ENCODE measurements around the gene CGN.

The CGN gene

DNA sequence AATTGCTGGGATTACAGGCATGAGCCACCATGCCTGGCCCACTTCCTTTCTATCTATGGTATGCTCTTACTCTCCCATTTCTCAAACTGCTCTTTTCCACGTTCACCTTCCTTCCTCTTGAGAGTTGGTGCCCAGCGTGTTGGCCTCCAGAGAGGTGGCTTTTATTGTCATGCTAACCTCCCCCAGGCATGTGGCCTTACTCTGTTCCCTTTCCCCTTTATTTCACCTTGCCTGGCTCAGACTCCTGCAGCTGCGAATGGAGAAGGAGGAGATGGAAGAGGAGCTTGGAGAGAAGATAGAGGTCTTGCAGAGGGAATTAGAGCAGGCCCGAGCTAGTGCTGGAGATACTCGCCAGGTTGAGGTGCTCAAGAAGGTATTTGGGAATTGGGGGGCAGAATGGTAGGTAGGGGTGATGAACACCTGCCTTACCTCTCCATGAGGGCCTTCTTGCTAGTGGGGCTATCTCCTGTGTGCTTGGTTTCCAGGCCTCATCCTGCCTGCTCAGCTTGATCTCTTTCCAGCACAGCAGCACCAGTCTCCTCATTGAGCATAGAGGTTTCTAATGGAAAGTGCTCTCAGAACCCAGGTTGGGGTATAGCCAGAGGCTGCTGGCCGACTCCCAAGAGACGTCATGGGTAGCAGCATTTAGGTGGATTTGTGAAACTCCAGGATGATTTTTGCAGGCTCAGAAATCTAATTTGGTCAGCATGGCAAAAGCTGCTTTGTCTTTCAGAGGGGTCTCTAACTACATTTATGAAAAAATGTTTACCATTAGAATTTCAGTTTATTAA lies 15.7 kb downstream of the CGN start:
- DNase-seq: no peak

DNA sequence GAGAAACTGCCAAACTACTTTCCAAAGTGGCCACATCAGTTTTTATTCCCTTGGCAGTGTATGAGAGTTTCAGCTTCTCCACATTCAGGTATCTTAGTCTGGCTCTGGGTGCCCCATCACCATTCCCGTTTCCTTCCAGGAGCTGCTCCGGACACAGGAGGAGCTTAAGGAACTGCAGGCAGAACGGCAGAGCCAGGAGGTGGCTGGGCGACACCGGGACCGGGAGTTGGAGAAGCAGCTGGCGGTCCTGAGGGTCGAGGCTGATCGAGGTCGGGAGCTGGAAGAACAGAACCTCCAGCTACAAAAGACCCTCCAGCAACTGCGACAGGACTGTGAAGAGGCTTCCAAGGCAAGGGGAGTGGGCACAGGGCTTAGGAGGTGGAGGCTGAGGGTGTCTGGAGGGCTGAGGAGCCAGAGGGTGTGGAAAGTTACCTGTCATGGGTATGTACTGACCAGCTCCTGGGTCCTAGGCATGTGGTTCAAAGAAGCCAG lies 18.1 kb downstream of the CGN start:
- DNase-seq: no peak

DNA sequence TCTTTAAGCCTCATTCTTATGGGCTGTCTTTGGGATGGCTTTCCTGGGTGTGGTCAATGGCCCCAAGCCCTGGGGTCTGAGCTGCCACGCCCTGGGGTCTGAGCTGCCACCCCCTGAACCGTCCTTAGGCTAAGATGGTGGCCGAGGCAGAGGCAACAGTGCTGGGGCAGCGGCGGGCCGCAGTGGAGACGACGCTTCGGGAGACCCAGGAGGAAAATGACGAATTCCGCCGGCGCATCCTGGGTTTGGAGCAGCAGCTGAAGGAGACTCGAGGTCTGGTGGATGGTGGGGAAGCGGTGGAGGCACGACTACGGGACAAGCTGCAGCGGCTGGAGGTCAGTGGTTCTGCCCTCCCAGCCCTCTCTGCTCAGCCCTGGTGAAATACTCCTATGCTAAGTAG lies 18.6 kb downstream of the CGN start:
- no peak for DNase-seq

DNA sequence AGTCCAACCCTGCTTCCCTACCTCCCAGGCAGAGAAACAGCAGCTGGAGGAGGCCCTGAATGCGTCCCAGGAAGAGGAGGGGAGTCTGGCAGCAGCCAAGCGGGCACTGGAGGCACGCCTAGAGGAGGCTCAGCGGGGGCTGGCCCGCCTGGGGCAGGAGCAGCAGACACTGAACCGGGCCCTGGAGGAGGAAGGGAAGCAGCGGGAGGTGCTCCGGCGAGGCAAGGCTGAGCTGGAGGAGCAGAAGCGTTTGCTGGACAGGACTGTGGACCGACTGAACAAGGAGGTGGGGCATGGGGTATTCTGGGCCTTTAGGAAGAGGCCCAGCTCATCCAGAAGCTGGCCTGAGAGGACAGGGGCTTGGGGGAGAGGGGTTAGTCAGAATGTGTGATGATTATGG lies 19.3 kb downstream of the CGN start:
- DNase-seq: no peak

DNA sequence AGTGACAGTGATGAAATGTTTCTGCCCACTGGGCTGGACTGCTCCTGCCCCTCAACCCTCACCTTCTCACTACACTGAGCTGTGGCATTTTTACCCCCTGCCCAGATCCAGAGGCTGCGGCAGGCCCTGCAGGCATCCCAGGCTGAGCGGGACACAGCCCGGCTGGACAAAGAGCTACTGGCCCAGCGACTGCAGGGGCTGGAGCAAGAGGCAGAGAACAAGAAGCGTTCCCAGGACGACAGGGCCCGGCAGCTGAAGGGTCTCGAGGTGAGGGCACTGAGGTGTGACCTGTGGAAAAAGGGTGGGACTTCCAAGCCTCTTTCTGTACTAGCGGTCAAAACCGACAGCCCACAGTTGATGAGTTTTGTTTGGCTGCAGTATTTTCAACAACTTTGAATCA lies 22.7 kb downstream of the CGN start:
- DNase-seq: no peak

DNA sequence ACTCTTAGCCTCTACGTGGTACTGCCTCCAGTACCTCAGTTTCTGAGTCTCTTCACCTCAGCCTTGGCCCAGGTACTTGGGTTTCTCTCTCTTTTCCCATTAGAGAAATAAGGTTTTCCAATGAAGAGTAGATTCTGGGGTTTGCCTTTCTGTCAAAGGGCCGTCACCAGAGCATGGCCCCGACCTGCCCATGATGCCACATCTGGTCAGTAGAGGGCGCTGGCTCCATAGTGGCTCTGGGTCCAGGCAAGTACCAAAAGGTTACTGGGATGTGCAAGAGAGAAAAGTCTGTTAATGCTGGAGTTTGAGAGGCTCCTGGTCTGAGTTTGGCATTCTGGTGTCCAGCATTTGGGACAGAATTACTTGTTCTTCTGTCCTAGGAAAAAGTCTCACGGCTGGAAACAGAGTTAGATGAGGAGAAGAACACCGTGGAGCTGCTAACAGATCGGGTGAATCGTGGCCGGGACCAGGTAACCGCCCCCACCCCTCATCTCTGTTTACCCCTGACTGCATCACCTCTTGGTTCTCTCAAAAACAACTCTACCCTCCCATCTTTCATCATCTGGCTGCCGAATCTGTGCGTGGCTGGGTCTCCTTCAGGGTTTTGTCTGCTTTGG lies 23.6 kb downstream of the CGN start:
- peak; percentile 64 to 74 for DNase-seq

DNA sequence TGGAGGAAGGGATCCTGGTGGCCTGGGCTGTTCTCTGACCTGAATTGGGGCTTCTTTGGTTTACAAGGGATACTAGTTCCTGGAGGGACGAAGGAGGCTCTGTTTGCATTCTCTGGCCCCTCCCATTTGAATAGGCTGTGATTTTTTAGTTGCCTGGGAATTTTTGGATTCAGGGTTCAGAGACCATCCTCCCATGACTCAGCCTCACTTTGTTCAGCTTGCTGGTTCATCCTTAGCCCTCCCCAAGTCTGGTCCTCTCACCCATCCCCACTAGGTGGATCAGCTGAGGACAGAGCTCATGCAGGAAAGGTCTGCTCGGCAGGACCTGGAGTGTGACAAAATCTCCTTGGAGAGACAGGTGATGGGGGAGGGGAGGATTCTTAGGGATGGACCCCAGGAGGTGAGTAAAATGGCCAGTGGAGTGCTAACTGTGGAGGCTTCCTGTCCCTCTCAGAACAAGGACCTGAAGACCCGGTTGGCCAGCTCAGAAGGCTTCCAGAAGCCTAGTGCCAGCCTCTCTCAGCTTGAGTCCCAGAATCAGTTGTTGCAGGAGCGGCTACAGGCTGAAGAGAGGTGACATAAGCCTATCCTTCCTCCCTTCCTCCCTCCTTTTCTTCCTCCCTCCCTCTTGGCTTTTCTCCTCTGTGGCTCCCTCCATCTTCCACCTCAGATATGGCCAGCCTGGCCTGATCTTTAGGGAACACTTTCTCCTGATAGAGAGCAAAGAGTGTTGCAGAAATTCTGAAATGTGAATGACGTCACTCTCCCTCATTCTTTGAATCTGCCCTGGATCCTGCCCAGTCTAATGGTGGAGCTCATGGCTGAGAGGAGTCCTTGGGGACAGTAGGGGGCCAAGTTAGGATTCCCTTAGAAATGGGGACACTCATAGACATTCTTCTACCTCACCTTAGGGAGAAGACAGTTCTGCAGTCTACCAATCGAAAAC lies 24.4 kb downstream of the CGN start:
- no peak for DNase-seq

DNA sequence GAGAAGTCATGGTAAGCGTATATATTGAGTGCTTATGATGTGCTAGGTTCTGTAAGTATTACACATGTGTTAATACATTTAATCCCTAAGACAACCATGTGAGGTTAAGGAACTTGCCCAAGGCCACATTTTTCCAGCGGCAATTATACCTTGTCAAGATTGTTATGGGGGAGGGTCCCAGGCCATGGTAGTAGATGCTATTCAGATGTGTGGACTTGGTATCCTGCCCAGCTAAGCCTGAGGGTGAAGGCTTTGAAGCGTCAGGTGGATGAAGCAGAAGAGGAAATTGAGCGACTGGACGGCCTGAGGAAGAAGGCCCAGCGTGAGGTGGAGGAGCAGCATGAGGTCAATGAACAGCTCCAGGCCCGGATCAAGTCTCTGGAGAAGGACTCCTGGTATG lies 25.3 kb downstream of the CGN start:
- no peak for DNase-seq

DNA sequence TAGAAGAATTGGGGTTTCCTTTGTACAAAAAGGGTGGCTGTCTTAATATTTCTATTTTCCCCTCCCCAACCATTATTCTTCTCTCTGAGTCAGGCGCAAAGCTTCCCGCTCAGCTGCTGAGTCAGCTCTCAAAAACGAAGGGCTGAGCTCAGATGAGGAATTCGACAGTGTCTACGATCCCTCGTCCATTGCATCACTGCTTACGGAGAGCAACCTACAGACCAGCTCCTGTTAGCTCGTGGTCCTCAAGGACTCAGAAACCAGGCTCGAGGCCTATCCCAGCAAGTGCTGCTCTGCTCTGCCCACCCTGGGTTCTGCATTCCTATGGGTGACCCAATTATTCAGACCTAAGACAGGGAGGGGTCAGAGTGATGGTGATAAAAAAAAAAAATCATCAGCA lies 25.9 kb downstream of the CGN start:
- no peak for DNase-seq

DNA sequence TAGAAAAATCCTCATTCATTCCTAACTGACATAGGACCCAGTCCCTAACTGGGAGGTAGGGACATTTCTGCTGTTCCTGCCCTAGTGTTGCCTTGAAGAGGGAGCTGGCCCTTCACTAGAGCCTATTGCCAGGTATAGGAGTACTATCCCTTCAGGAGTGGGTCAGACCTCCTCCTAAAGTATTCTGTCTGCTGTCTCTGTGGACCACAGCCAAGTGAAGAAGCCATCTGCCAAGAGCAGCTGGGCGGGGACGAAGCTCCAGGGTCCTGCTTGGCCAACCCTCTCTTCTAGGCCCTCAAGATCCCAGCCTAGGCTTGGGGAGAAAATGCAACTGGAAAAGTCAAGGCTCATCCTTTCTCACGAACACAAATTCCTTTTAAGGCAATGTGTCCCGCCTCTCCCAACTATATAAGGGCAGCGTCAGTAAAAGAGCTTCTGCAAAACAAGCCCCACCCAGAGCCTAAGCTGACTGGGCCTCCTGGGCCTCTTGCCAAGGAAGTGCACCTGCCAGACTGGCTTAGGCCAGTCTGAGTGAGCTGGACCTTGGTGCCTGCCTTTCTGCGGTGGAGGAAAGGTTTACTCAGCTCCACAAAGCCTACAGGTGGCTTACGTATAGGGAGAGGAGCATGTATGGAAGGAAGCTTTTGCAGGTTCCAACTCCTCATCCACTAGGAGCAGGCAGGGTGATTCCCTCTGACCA lies 28.3 kb downstream of the CGN start:
- peak in 1 of 2 experiments; percentile 22 for DNase-seq

DNA sequence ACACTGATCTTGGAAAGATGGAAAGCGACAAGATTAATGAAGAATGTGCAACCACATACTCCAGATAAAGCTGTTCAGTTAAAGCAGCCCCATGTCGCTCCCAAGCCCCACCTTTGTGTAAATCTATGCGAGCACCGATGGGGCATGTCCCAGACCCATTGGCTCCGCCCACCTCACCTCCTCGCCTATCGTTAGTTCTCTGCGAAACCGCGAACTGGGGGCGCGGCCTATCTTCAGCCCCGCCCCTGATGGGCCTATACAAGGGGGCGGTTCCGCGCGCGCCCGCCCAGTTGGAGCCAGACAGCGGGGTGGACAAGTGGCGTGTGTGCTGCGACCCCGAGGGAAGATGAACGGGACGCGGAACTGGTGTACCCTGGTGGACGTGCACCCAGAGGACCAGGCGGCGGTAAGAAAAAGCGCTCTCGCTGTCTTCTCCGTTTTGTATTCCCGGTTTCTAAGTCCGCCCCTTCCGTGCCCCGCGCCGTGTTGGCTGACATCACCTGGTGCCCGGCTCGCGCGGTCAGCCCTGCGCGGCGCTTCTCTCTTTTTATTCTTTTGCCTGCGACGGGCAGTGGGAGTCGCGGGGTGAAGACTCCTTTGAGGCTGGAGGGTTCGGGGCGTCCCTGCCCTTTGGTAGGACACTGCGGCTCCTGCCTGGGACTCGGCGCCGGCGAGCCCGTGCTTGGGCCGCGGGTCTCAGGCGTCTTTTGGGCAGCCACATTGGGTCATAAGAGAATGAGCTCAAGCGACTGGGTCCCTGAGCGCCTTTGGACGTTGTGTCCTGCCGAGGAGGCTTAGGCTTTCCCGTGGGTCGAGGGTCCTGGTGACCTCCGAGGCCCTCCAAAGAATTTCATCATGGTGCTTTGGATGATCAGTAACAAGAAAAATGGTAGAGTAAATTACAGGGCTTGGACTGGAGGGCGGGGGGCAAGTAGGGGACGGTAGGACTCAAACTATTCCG lies 29.1 kb downstream of the CGN start, which contains the start of gene TUFT1:
Gene TUFT1 (plus strand): TSS at position 289 of the 961 bp plus-strand sequence. CDS start 58 bp downstream, at position 347.
- DNase-seq: peak; percentile 90 to 94

DNA sequence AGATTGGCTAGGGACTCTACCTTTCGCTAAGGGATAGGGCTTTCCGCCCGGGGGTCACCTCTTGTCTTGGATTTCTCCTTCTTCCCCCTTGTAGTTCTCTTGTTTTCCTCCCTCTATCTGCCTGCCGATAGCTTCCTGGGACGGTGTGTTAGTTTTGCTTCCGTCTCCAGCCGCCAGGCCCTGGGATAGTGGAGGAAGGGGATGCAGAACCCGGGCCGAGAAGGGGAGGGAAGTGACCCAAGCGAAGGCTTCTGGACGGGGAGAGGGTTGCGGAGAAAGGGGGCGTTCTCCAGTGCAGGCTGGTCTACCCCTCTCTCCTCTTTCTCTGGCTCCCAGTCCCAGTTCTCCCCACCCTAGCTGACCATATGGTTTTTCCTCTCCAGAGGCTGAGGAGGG lies 29.8 kb downstream of the CGN start:
- DNase-seq: no peak

DNA sequence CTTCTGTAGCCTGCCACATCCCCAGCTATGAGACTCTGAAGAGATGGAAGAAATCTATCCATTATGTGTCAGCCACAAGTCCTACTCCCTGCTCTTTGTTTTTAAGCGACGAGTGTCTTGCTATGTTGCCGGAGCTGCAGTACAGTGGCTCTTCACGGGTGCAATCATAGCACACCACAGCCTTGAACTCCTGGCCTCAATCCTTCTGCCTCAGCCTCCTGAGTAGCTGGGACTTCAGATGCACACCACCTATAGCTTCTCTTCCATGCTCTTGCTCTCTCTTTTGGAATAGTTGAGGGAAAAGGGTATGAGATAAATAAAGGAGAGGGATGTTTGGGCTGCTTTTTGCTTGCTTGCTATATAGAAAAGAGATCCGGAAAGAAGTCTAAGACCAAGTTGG lies 30.6 kb downstream of the CGN start:
- DNase-seq: no peak

DNA sequence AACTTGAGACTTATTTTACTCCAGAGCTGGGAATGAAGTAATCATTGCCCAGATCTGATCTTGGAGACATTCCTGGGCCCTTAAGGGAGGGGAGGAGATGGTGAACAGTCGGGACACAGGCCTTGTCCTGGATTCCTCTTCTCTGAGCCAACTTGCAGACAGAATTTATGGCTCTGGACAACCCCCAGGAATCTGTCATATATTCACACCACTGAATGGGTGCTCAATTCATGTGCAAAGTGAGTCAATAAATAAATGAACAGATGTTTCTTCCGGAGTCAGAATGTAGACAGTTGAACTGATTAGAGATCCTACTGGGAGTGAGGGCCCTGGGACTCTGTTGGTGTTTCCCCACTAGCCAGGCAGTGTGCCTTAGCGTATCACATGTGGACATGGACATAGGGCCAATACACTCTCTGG lies 31.5 kb downstream of the CGN start:
- DNase-seq: no peak

DNA sequence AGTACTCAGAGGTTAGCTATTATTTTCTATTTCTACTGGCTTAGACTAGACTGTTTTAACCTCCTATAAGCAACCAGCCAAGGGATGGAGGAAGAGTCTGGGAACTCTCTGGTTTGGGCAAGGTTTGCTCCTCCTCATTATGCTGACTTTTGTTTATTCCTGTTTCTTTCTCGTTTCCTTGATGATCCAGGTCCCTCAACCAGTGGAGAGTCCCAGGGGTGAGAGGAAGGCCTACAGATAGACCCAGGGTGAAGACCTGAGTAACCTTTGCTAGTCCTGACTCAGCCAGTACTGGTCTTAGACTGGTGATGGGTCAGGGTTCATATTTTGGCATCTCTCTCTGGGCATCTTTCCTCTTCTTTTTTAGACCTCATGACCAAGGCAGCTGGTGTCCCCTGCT lies 34.4 kb downstream of the CGN start:
- no peak for DNase-seq

DNA sequence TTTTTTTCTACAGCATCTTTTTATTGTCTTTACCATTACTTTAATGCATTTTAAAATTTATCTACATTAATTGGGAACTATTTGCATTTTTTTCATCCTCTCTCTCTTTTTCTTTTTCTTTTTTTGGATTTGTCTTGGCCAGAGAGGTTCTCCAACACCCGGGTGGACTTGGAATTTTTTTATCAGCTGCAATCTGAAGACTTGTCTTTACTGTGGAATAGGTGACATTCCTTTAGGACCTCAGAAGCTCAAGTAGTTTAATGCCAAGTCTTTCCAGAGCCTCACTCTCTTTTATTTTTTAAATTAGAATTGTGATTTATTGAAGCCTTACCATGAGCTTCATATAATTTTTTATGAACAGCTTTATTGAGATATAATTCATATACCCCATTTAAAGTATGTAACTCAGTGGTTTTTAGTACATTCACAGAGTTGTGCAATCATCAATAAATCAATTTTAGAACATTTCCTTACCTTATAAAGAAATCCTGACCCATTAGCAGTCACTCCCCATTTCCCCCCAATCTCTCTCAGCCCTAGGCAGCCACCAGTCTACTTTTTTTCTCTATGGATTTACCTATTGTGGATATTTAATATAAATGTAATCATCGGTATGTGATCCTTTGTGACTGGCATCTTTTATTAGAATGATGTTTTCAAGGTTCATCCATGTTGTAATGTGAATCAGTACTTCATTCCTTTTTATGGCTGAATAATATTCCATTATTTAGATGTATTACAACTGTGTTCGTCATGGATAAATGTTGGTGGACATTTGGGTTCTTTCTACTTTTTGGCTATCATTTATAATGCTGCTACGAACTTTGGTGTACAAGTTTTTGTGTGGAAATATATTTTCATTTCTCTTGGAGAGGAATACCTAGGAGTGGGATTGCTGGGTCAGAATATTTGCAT lies 35.1 kb downstream of the CGN start:
- DNase-seq: no peak

DNA sequence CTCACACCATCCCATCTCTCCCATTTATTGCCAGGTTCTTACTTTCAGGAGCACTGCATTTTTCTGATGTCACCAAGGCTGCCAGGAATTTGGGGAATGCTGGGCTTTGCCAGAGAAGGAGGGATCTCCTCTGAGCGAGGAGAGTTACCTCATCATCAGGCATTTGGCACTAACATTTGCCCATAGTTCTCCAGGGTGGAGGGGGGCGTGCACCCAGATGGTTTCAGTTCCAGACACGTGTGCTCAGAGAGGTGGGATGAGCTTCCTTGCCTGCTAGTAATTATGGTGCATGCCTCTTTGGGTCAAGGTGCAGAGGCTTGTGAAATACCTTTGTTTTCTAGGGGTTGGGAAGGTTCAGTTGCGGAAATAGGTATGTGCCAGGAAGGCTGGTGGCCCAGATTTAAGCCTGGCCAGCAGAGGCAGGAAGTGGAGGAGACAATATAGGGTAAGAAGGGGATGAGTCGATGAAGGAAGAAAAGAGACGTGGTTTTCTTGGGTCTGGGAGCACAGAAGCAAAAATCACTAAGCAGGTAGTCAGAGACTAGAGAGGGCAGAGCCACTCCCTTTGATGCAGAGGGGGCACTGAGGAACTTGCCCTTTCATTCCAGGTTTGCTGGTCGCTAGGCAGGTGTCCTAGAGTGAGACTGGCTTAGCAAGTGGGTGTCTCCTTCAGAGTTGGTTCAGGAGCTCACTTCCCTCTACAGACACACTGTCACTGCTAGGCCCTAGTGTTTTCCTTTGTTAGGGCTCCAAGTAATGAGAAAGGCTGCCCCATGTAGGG lies 36.1 kb downstream of the CGN start:
- no peak for DNase-seq

DNA sequence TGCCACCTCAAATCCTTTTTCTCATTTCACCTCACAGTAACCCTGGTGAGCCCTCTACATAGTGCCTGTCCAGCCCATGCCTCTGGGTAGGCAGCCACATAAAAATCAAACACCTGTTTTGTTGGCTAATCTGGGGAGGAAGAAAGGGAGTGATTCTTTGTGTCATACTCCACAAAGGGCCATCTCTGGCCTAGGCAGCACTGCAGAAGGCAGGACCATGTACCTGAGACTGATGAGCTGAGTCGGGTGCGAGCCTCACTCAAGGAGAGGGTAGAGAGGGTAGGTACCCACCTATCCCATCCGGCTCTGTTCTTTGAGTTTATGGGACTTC lies 36.7 kb downstream of the CGN start:
- no peak for DNase-seq

DNA sequence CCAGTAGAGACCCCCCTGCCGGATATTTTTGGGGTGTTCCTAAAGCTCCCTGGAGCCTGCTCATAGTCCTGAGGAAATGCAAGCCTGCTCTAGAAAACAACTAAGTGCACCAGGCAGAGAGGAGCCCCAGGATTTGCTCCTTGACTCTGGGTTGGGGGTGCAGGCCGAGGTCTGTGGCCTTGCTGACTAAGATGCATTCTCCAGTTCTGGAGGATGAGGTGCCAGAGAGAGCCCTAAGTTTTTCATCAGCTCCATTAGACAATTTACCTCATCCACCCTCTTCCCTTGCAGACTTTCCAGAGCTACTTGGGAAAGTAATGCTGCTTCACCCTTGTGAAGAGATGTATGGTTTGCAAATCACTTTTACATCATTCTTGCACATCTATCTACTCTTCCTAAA lies 38.0 kb downstream of the CGN start:
- DNase-seq: no peak

DNA sequence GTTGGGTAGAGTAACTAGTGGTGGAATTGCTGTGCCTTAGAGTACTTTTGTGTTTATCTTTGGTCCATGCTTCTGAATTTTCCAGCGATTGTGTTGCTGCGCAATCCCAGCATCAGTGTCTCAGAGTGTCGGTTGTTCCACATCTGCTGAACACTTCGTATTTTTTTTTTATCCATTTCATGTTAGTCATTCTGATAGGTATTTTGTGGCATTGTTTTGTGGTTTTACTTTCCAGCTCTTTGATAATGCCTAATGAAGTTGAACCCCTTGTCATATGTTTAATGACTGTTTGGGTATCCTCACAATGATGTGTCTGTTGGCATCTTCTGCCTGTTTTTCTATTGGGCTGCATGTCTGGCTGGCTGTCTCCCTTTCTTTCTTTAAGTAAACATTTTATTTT lies 42.5 kb downstream of the CGN start:
- DNase-seq: no peak

Measured in stimulated activated CD4-positive, alpha-beta T cell treated with anti-CD3 and anti-CD28 coated beads, Interleukin-4, amount 100 ng/mL, for 4 hours (primary cell).